H1 (cell line): ENCODE data around the gene CYP11A1. TPM values are rescaled to one million over a fixed set of nuclear protein-coding genes. Genes with fewer than 3 reads are reported as not detected.

Source experiments
- CTCF ChIA-PET: fragments of 300-600 bp; sonication (Branson Sonifier 250); formaldehyde crosslinking; loops from one replicate; lab custom pipeline; 2021; ENCODE audit not compliant: partially characterized antibody; lab: Charles Lee
- POLR2A ChIA-PET: fragments of 300-600 bp; sonication (Branson Sonifier 250); formaldehyde crosslinking; loops from one replicate; lab custom pipeline; 2021; ENCODE audit warnings: inconsistent platforms; ENCODE audit not compliant: partially characterized antibody; lab: Charles Lee
- DNase-seq, 2 experiments: peaks; one replicate each; pipeline versions ENCODE4 v3.0.0 to v3.0.0-alpha.2; 2010 to 2022; ENCODE audit warnings: low spot score in 2 of 2, low read depth in 1 of 2, mixed read lengths in 1 of 2
- FAIRE-seq: peaks from 2 replicates; lab custom pipeline; 2011; peaks lifted over from hg19 to GRCh38; lab: Jason Lieb, UNC
- H2AFZ ChIP-seq: 2 replicates; pipeline ENCODE4 v1.8.1; 2012; ENCODE audit warnings: low read length, inconsistent platforms
- H2AK5ac ChIP-seq: 2 replicates; pipeline ENCODE4 v1.6.1; 2013; ENCODE audit warnings: low read depth, low read length
- H2BK120ac ChIP-seq: replicated peaks from 2 replicates; pipeline ENCODE3; 2013; ENCODE audit warnings: low read depth, low read length, inconsistent platforms
- H2BK12ac ChIP-seq: 2 replicates; pipeline ENCODE4 v1.6.1; 2013; ENCODE audit warnings: low read depth, low read length
- H2BK15ac ChIP-seq: 2 replicates; pipeline ENCODE4 v1.6.1; 2013; ENCODE audit warnings: low read length
- H2BK20ac ChIP-seq: 2 replicates; pipeline ENCODE4 v1.6.1; 2013; ENCODE audit warnings: low read length
- H2BK5ac ChIP-seq: 2 replicates; pipeline ENCODE4 v1.6.1; 2013; ENCODE audit warnings: low read depth, low read length
- H3K14ac ChIP-seq: 2 replicates; pipeline ENCODE4 v1.6.1; 2013; ENCODE audit warnings: inconsistent platforms; ENCODE audit not compliant: insufficient read length
- H3K18ac ChIP-seq: 2 replicates; pipeline ENCODE4 v1.6.1; 2013; ENCODE audit warnings: low read length; ENCODE audit errors: extremely low read depth
- H3K23ac ChIP-seq: 2 replicates; pipeline ENCODE4 v1.6.1; 2013; ENCODE audit warnings: inconsistent platforms; ENCODE audit not compliant: insufficient read length
- H3K23me2 ChIP-seq: 2 replicates; pipeline ENCODE4 v1.6.1; 2013; ENCODE audit warnings: low read depth, low read length
- H3K27ac ChIP-seq: 2 replicates; pipeline ENCODE4 v1.6.1; 2011; ENCODE audit warnings: low read depth, low read length, inconsistent platforms
- H3K27me3 ChIP-seq, 4 experiments: replicated peaks in 1 of 4; 1 replicate in 1 of 4; 2 replicates in 3 of 4; pipeline versions ENCODE4 v1.6.1 to v1.8.1; 2011 to 2013; ENCODE audit warnings: low read length in 3 of 4, mild to moderate bottlenecking in 3 of 4, inconsistent platforms in 2 of 4, mixed read lengths in 2 of 4, moderate library complexity in 1 of 4; ENCODE audit not compliant: control insufficient read depth in 3 of 4, insufficient read depth in 3 of 4; ENCODE audit errors: extremely low read depth in 1 of 4
- H3K36me3 ChIP-seq, 4 experiments: 2 replicates each; pipeline versions ENCODE4 v1.6.1 to v1.8.1; 2011 to 2013; ENCODE audit warnings: mild to moderate bottlenecking in 4 of 4, low read length in 3 of 4, moderate library complexity in 2 of 4, control low read depth in 1 of 4, inconsistent platforms in 1 of 4; ENCODE audit not compliant: insufficient read depth in 4 of 4, control insufficient read depth in 2 of 4
- H3K4ac ChIP-seq: replicated peaks from 2 replicates; pipeline ENCODE3; 2013; ENCODE audit warnings: low read length, low read depth, mixed read lengths, inconsistent platforms; ENCODE audit not compliant: insufficient read length
- H3K4me1 ChIP-seq, 4 experiments: replicated peaks in 1 of 4; 1 replicate in 1 of 4; 2 replicates in 3 of 4; pipeline versions ENCODE4 v1.6.1 to v1.8.1; 2011 to 2013; ENCODE audit warnings: low read length in 3 of 4, inconsistent platforms in 2 of 4, mixed read lengths in 1 of 4; ENCODE audit not compliant: insufficient read depth in 4 of 4, control insufficient read depth in 3 of 4
- H3K4me2 ChIP-seq, 2 experiments: 2 replicates each; pipeline versions ENCODE4 v1.6.1 to v1.8.1; 2011 to 2013; ENCODE audit warnings: low read depth in 2 of 2, low read length in 2 of 2, control low read depth in 1 of 2, inconsistent platforms in 1 of 2, mild to moderate bottlenecking in 1 of 2; ENCODE audit not compliant: insufficient read depth in 1 of 2
- H3K4me3 ChIP-seq, 4 experiments: fragments of 200-600, 300-600 bp in 1 of 4; sonication (generic), shearing (Covaris generic), sonication (Bioruptor Twin) in 1 of 4; 2 replicates each; pipeline versions ENCODE4 v1.5.1 to v1.8.1; 2011 to 2016; ENCODE audit warnings: low read length in 4 of 4, low read depth in 3 of 4, control low read depth in 2 of 4, inconsistent platforms in 2 of 4, mild to moderate bottlenecking in 2 of 4, mixed read lengths in 1 of 4, moderate library complexity in 1 of 4; ENCODE audit not compliant: insufficient read depth in 2 of 4; ENCODE audit errors: extremely low read depth in 1 of 4
- H3K56ac ChIP-seq: replicated peaks from 2 replicates; pipeline ENCODE3; 2013; ENCODE audit warnings: low read depth, mild to moderate bottlenecking, mixed read lengths, low read length, inconsistent platforms; ENCODE audit not compliant: insufficient read length
- H3K79me1 ChIP-seq: 2 replicates; pipeline ENCODE4 v1.6.1; 2013; ENCODE audit warnings: low read depth, low read length, control low read depth
- H3K79me2 ChIP-seq, 2 experiments: 2 replicates each; pipeline versions ENCODE4 v1.6.1 to v1.8.1; 2012 to 2013; ENCODE audit warnings: low read length in 2 of 2, mild to moderate bottlenecking in 2 of 2, inconsistent platforms in 1 of 2; ENCODE audit not compliant: insufficient read depth in 2 of 2, control insufficient read depth in 1 of 2
- H3K9ac ChIP-seq, 4 experiments: replicated peaks in 1 of 4; 1 replicate in 1 of 4; 2 replicates in 3 of 4; pipeline versions ENCODE4 v1.6.1 to v1.8.1; 2011 to 2013; ENCODE audit warnings: low read depth in 3 of 4, low read length in 3 of 4, control low read depth in 2 of 4, mild to moderate bottlenecking in 2 of 4, moderate library complexity in 2 of 4, inconsistent platforms in 1 of 4; ENCODE audit errors: extremely low read depth in 1 of 4
- H3K9me3 ChIP-seq, 2 experiments: 2 replicates each; pipeline versions ENCODE4 v1.6.1 to v1.8.1; 2012 to 2013; ENCODE audit warnings: mild to moderate bottlenecking in 2 of 2, moderate library complexity in 2 of 2, control low read depth in 1 of 2, inconsistent platforms in 1 of 2, low read depth in 1 of 2, low read length in 1 of 2, mixed read lengths in 1 of 2; ENCODE audit not compliant: insufficient read depth in 2 of 2
- H4K20me1 ChIP-seq, 2 experiments: replicated peaks in 1 of 2; 2 replicates each; pipeline versions ENCODE3 to v1.8.1; 2011 to 2013; ENCODE audit warnings: inconsistent platforms in 2 of 2, low read length in 2 of 2, mild to moderate bottlenecking in 1 of 2; ENCODE audit not compliant: insufficient read depth in 2 of 2, control insufficient read depth in 1 of 2
- H4K5ac ChIP-seq: 2 replicates; pipeline ENCODE4 v1.6.1; 2013; ENCODE audit warnings: low read length, low read depth, mixed read lengths, inconsistent platforms; ENCODE audit not compliant: insufficient read length
- H4K8ac ChIP-seq: 2 replicates; pipeline ENCODE4 v1.8.0; 2013; ENCODE audit warnings: mild to moderate bottlenecking, moderate library complexity, low read length, inconsistent platforms; ENCODE audit not compliant: insufficient read depth; ENCODE audit errors: extremely low read depth
- H4K91ac ChIP-seq: replicated peaks from 2 replicates; pipeline ENCODE3; 2013; ENCODE audit warnings: low read length, mixed read lengths, inconsistent platforms; ENCODE audit not compliant: insufficient read length
- ASH2L ChIP-seq: fragments of 200-600, 300-600 bp; sonication (generic); IDR thresholded peaks from one replicate; pipeline ENCODE4 v1.7.1; 2017; ENCODE audit warnings: low read length
- BACH1 ChIP-seq: IDR thresholded peaks from 2 replicates; pipeline ENCODE4 v1.6.1; 2012; ENCODE audit warnings: low read length, improper control_type of control experiment
- KDM1A ChIP-seq: fragments of 200-600, 300-600 bp; sonication (generic); IDR thresholded peaks from 2 replicates; pipeline ENCODE4 v1.7.1; 2016; ENCODE audit warnings: mild to moderate bottlenecking, low read length, borderline replicate concordance
- KDM5A ChIP-seq: fragments of 200-600 bp; IDR thresholded peaks from 2 replicates; pipeline ENCODE4 v1.7.1; 2012; ENCODE audit warnings: mild to moderate bottlenecking, low read length, inconsistent platforms, mixed read lengths
- POLR2AphosphoS5 ChIP-seq: IDR thresholded peaks from 2 replicates; pipeline ENCODE4 v1.6.1; 2011; ENCODE audit warnings: low read depth, low read length
- RBBP5 ChIP-seq: IDR thresholded peaks from 2 replicates; pipeline ENCODE4 v1.7.1; 2012; ENCODE audit warnings: low read depth, mild to moderate bottlenecking, inconsistent platforms, low read length, moderate library complexity, borderline replicate concordance
- SP4 ChIP-seq: IDR thresholded peaks from 2 replicates; pipeline ENCODE4 v1.6.1; 2012; ENCODE audit warnings: low read length, inconsistent platforms
- TAF1 ChIP-seq: IDR thresholded peaks from 2 replicates; pipeline ENCODE4 v1.6.1; 2011; ENCODE audit warnings: mild to moderate bottlenecking, low read depth, low read length
- WGBS, 2 experiments: shearing (Covaris generic) in 1 of 2; methylation state at CpG; one replicate each; pipeline versions ENCODE4 v1.1.6 to v1.1.7; 2013 to 2015; ENCODE audit warnings: low lambda C conversion rate in 2 of 2, mixed read lengths in 2 of 2, inconsistent platforms in 1 of 2, low coverage in 1 of 2, missing lambda C conversion rate in 1 of 2; ENCODE audit not compliant: insufficient replicate concordance in 2 of 2, insufficient coverage in 1 of 2, insufficient read length in 1 of 2; ENCODE audit errors: extremely low coverage in 1 of 2, missing lambda C conversion rate in 1 of 2; 5-methylcytosine and 5-hydroxymethylcytosine counted together
- polyA plus RNA-seq, 7 experiments: library from polyadenylated mRNA; depleted of rRNA in 3 of 7; stranded (reverse) in 5 of 7; unstranded in 2 of 7; fragments of >200 nt in 5 of 7; fragments of 200-250 nt in 2 of 7; gene quantifications; 1 replicate in 5 of 7; 2 replicates in 1 of 7; 4 replicates in 1 of 7; pipeline versions ENCODE4 v1.2.1 to v1.2.3, GENCODE V29; 2011 to 2013; ENCODE audit warnings: missing spikeins in 2 of 7, mixed read lengths in 2 of 7
- total RNA-seq: library from RNA; stranded (reverse); fragmentation: NEBNext Ultra II Directional; extraction: Animal tissue kit (Norgen Biotek cat#: 25700); gene quantifications from 2 replicates; pipeline ENCODE4 v1.2.1, GENCODE V29; 2021
- TF ChIP-seq, protein P1 (sequence below): IDR thresholded peaks from 2 replicates; pipeline ENCODE4 v1.6.1; 2012; ENCODE audit warnings: inconsistent platforms
- TF ChIP-seq, protein P2 (sequence below): IDR thresholded peaks from 2 replicates; pipeline ENCODE4 v1.6.1; 2012; ENCODE audit warnings: inconsistent platforms

Gene CYP11A1
- total and polyA plus RNA-seq, 2 of the 8 experiments (the other 6 are each of a cell fraction or from before 2014, with no cell fraction given): 1.9 to 7.2 TPM

DNA sequence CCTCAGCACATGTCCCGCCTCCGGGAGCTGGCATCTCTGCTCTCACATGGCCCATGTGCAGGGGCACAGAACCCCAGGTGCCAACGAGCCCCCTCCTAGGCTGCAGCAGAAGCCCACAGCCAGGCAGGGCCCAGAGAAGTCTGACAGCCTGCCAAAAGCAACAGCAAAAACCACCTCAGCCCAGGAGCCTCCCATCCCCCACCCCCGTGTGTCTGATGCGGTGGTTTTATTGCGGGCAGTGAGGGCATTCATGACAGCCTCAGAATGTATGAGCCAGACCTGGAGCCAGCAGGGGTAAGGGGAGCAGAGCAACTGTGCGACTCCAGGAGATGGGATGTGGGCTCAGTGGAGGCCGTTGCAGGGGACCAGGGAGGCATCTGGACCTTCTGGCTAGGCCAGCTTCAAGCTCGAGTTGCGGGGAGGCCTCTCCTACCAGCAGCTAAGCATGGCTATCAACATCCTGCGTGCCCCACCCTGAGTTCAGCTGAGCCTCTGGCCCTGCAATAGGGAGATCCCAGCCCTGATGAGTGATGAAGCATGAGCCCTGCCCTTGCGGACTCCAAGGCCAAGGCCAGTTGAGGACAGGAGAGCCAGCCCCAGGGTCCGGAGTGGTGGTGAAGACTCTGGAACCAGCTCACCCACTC lies 52.5 kb downstream of the CYP11A1 start:
- POLR2A ChIA-PET: interaction anchor here (1.3 to 1.6 kb wide), 2 partner anchors 11 to 113 kb away, joined by 3 to 6 read pairs; no protein-coding TSS in a partner anchor
- H3K4me2 ChIP-seq: no peak overlapping the region
- no peaks in the 10 kb centered on the region for H3K79me2 ChIP-seq
- 81% methylated on average over 13 of the region's 13 CpGs; no CpG with 5 or more reads in 1 of the 2 experiments for WGBS, 2 experiments
- H3K27ac ChIP-seq: no peak overlapping the region
- H3K23me2 ChIP-seq: no peaks in the 10 kb centered on the region
- CTCF ChIA-PET: interaction anchor here (1.0 to 18.1 kb wide), 17 partner anchors 3 to 265 kb away, joined by 3 to 353 read pairs (median 4); partner anchors contain the start of genes ISLR and STRA6
- no peaks in the 10 kb centered on the region for H3K79me1 ChIP-seq
- peaks cover 0 to 3% (median under 1%) of the 10 kb centered on the region in 4 experiments; a peak in 2 of 7 replicates for H3K27me3 ChIP-seq
- H3K56ac ChIP-seq: no peak overlapping the region
- H3K23ac ChIP-seq: no peak overlapping the region
- H4K20me1 ChIP-seq: no peaks in the 10 kb centered on the region
- H4K91ac ChIP-seq: peak overlapping the region; percentile 88
- H2BK12ac ChIP-seq: peak overlapping the region; percentile 92; the same call in 1 of the 2 replicates
- H3K36me3 ChIP-seq: no peaks in the 10 kb centered on the region
- peak overlapping the region; percentile 83; the same call in 1 of the 2 replicates for H2BK15ac ChIP-seq
- no peak overlapping the region for H3K14ac ChIP-seq
- 0 out of 2 replicates have a peak overlapping the region, but pooled peaks have one; percentile 22 for H4K8ac ChIP-seq
- H4K5ac ChIP-seq: no peak overlapping the region
- H3K4ac ChIP-seq: no peak overlapping the region
- 0 out of 2 replicates have a peak overlapping the region, but pooled peaks have one; percentile 75 for H2BK20ac ChIP-seq
- H3K9me3 ChIP-seq: no peaks in the 10 kb centered on the region
- H3K9ac ChIP-seq: no peak overlapping the region
- no peak overlapping the region for H2BK120ac ChIP-seq
- H3K4me3 ChIP-seq: no peak overlapping the region
- TF ChIP-seq, protein P1, sequence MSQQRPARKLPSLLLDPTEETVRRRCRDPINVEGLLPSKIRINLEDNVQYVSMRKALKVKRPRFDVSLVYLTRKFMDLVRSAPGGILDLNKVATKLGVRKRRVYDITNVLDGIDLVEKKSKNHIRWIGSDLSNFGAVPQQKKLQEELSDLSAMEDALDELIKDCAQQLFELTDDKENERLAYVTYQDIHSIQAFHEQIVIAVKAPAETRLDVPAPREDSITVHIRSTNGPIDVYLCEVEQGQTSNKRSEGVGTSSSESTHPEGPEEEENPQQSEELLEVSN: 0 out of 2 replicates have a peak, but pooled peaks have one; percentile 26
- TF ChIP-seq POLR2AphosphoS5 (no peak), TAF1 (no peak), RBBP5 (0 out of 2 replicates have a peak, but pooled peaks have one; percentile 77), KDM1A (no peak), BACH1 (no peak), SP4 (no peak), ASH2L (peak; percentile 58), KDM5A (no peak)
- TF ChIP-seq, protein P2, sequence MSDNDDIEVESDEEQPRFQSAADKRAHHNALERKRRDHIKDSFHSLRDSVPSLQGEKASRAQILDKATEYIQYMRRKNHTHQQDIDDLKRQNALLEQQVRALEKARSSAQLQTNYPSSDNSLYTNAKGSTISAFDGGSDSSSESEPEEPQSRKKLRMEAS: peak; percentile 45; the same call in 1 of the 2 replicates
- H2AFZ ChIP-seq: no peak overlapping the region
- DNase-seq (no peak), FAIRE-seq (no peak)
- H3K18ac ChIP-seq: no peak overlapping the region; the same call in 1 of the 2 replicates
- H3K4me1 ChIP-seq: peaks cover 2 to 42% (median 26%) of the 10 kb centered on the region in 4 experiments
- H2AK5ac ChIP-seq: peak overlapping the region; percentile 25
- H2BK5ac ChIP-seq: peak overlapping the region; percentile 41; the same call in 1 of the 2 replicates
